GM18909 (cell line): ENCODE measurements around the gene OTC.

Experiments
- ATAC-seq: cut with Tn5 transposase; IDR thresholded peaks from one replicate; pipeline ENCODE4 v1.9.1; 2021; ENCODE audit warnings: mild to moderate bottlenecking; ENCODE audit not compliant: unreplicated experiment, poor library complexity

OTC gene

GRCh38 chrX:38356401-38356800, 4.0 kb downstream of the OTC start:
- no peak for ATAC-seq

DNA sequence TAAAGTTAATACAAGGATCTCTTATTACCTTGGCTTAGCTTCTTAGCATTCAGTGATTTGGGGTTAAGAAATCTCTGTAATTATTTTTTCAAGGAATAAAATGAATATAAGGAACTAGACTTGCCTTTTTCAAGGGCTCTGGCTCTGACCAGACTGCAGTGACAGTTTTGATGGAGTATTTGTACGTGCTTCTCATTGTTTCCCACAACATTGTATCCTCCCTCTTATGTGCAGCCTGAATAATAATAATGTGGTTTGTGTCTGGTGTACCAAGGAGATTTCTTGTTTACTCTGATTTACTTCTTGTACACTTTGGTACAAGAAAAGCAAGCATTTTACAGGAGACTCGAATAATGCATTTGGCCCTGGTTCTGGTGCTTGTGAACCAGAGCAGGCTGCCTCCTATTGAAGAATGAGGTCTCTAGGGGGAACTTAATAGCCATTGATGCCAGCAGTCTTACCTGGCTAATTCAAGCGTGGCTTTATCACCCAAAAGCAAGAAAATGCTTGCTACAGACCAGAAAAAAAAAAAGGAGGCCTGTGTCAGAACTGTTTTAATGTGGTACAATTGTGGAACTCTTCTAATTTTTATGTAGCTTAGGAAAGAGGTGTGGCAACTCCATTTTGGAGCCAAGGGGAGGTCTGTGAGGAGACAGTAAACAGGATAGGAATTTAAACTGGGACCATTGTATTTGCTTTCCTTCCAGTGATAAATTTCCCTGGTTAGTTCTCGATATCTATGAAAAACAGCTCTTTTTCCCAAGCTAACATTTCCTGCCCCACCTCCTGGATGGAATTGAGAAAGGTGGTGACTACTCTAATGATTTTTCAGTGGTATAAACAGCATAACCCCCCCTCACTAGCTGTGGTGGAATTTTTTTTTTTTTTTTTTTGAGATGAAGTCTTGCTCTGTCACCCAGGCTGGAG, 5.6 kb downstream of the OTC start:
- ATAC-seq: no peak

- ATAC-seq: no peak
These were observed 10.6 kb downstream of the OTC start for GRCh38 chrX:38363046-38363445.

DNA sequence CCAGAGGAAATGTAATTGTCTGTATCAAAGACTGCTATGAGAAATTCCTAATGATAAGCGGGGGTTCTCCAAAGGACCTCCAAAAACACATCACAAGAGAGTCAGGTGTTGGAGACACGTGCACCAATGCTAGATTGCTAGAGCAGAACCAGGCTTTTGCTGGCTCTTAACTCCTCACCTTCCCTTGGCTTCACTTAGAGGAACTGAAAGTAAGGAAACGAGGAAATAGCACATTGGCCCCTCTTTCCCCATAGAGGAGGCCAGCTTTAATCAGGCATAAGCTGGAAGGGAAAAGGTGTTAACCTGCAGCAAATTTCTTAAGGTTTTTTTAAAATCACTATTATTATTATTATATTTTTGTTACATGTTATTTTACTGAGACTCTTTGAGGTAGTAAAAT, 13.6 kb downstream of the OTC start:
- ATAC-seq: no peak

GRCh38 chrX:38368774-38369173, 16.4 kb downstream of the OTC start:
- ATAC-seq: no peak

GRCh38 chrX:38371641-38372040, 19.2 kb downstream of the OTC start:
- ATAC-seq: no peak

- no peak for ATAC-seq
These were observed 22.0 kb downstream of the OTC start for GRCh38 chrX:38374431-38374830.

DNA sequence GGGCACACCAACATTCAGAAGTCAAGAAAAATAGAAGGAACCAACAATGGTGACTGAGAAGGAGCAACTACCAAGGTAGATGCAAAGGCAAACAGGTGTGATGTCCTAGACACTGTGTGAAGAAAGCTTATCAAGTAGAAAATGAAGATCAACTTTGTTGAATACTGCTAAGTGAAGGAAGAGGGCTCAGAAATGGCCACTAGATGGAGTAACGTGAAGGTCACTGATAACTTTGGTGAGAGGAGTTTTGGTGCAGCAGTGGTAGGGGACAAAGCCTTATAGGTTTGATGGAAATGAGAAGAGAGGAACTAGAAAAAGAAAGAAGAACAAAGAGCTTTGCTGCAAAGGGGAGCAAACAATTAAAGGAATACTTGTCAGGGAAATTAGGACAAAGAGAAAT, 23.5 kb downstream of the OTC start:
- no peak for ATAC-seq

- ATAC-seq: no peak
These were observed 24.3 kb downstream of the OTC start for GRCh38 chrX:38376747-38377146.

DNA sequence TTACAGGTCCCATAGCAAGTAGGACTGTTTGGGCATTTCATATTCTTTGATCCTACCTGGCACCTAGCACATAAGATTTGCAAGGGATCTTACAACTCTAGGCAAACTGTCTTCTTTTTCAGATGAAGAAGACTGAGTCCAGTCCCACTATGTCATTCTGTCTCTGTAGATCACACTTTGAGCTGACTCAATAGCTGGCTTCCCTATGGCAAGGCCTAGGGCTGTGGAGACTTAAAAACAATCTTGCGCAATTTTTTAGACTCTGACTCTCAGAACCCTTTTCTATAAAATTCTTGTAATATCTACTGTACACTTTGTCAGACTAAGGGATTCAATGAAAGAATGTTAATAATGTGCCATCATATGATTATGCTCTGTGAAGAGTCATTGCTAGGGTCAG, 26.7 kb downstream of the OTC start:
- ATAC-seq: no peak

DNA sequence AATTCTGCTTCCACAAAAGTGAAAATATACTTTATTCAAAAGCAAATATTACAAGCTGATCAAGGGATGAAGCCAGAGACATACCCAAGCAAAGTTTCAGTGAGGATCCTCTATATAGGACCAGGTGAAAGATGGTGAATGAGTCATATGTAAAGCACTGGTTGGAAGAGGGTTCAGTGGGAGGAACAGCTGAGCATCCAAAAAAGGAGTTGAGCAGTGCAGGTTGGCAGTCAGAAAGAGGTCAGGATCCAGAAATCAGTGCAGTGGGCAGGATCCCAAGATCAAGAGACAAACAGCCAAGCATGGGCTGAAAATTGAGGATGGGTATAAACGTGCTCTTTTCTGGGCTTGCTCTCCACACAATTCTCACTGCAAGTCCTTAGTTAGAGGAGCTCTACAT, 30.3 kb downstream of the OTC start:
- no peak for ATAC-seq

DNA sequence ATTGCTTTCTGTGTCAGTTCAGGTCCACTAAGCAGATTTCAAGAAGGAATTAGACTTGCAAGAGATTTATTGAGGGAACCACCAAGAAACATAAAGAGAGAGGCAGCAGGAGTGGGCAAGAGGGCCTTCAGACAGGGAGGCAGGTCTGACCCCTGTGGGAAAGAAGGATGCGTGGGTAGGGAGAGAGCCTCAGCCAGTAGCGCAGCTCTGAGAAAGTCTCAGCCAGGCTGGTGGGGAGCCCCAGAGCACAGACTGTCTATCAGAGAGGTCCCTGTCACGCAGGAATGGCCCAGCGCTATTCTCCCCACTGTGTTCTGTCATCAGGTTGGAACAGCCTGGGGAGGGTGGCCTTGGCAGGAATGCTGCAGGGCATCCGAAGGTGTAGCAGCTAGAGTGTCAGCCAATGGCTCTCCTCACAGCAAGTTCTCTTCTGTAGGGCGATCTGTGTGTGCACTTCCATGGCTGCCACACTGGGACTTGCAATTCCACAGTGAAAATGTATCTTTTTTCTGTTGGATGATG, 48.0 kb downstream of the OTC start:
- ATAC-seq: no peak

DNA sequence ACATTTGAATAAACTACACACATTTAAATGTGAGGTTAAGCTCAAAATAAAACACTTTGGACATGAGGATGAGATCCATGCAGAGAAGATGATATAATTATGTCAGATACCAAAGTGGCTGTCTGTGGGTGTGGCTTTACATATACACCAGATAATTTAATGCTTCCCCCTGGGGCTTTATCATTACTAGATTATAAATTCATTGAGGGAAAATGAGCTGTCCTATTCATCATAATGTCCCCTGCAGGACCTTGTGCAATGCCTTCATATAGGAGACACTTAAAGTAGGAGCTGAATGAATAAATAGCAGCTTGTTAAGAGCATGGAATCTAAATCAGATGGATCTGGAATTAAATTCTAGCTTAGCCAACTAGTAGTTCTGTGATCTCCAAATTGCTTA, 49.7 kb downstream of the OTC start:
- no peak for ATAC-seq

DNA sequence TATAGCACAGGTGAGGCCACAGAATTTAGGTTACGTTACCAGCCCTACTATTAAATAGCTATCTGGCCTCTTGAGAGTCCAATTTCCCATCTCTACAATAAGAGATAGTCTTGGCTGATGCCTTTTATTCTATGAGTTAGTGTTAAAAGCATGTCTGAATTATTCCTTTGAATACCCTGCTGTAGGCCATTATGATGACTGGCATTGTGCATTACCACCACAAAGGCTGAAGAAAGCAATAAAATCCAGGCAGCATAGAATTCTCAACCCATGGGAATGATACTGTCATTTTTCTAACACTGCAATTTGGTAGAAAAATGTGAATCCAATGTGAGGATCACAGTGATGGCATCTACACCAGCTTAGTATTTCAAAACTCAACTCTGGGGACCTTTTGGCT, 51.4 kb downstream of the OTC start:
- no peak for ATAC-seq

GRCh38 chrX:38407126-38407525, 54.7 kb downstream of the OTC start:
- ATAC-seq: no peak

DNA sequence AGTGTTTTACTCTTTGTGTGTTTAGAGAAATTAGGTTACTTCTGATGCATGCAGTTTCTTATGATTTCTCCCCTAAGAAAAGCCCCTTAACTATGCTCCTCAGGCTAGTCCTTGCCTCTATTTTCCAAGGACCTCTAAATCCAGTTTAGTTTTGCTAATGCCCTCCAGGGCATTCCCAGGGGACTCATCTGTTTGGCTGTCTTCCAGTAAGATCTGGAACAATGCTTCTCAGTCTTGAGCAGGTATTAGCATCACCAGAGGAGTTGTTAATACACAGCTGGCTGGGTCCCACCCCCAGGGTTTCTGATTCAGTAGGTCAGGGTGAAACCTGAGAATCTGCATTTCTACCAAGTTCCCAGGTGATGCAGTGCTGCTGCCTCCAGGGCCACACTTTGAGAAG, 56.9 kb downstream of the OTC start:
- ATAC-seq: no peak

DNA sequence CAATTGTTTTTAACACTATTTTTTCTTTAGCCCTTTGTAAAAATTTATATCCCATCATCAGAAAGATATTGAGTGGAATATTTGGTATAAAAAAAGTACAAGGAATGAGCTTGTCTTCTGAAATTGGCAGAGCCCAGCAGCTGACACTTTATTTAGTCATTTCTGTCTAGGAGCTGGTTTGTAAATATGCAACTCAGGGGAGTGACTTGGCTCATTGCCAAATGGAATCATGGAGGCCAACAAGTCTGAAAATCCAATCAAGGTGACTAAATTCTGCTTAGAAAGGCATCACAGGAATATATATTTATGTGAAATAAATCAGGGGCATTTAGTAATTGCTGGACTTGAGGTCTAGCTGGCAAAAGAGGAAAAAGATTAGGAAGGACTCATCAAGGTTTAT, 74.4 kb downstream of the OTC start:
- ATAC-seq: no peak

- no peak for ATAC-seq
These were observed 79.1 kb downstream of the OTC start for GRCh38 chrX:38431525-38431924.

- no peak for ATAC-seq
These were observed 82.7 kb downstream of the OTC start for GRCh38 chrX:38435130-38435529.

GRCh38 chrX:38437093-38437492, 84.7 kb downstream of the OTC start:
- ATAC-seq: no peak

DNA sequence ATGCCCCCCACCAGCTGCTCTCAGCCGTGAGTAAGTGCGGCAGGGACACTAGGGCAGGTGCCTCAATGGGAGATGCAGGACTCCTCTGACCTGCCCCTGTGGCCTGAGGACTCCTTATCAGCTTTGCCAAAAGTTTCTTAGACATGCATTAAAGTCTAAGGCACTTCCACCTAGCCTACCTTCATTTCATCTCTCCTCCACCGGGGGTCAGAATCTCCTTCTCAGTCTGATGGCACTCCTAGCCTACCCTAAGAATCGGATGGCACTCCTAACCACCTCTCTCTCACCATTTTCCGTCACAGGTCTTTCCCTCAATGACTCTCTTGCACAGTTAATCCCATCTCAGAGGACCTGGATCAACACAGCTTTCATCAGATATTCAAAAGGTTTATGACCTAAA, 85.9 kb downstream of the OTC start:
- ATAC-seq: no peak

DNA sequence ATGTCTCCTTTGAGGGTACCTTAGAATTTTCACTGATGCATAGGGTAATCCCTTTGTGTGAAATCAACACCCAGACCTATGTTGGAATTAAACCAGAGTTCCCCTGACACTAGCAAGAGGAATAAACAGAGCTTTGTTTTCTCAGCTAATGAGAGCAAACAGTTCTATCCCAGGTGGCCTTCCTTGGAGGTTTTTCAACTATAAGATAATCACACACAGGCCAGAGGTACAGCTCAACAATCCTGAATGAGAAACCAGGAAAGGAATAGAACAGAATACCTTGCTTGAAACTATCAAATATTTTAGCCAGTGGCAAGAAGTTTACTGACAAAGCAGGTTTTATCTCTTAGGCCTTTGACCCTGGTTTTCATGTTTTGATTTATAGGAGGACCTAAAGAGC, 100.2 kb downstream of the OTC start:
- ATAC-seq: no peak
